SK-N-SH treated with all-trans-retinoic acid at 6 μM for 48 hours (cell line): ENCODE results near the gene PFKM.

Experiments
- ATAC-seq: fragments of 200-7000 bp; cut with Tn5 transposase; 3 replicates; pipeline ENCODE4 v1.9.1; 2020; ENCODE audit warnings: mild to moderate bottlenecking, moderate library complexity
- BACH2 ChIP-seq: fragments of 250-450 bp; sonication (Bioruptor Pico); IDR thresholded peaks from 2 replicates; pipeline ENCODE4 v1.9.0; 2021; ENCODE audit warnings: mild to moderate bottlenecking, borderline replicate concordance
- CSDC2 ChIP-seq: fragments of 250-450 bp; sonication (Bioruptor Pico); IDR thresholded peaks from 2 replicates; pipeline ENCODE4 v1.5.0; 2020; ENCODE audit warnings: mild to moderate bottlenecking, moderate library complexity
- ESRRG ChIP-seq: fragments of 250-450 bp; sonication (Bioruptor Pico); IDR thresholded peaks from 2 replicates; pipeline ENCODE4 v1.6.1; 2021; ENCODE audit warnings: mild to moderate bottlenecking
- GLIS3 ChIP-seq: fragments of 250-450 bp; sonication (Bioruptor Pico); IDR thresholded peaks from 2 replicates; pipeline ENCODE4 v1.5.0; 2020; ENCODE audit warnings: mild to moderate bottlenecking, moderate library complexity
- ISL1 ChIP-seq: fragments of 250-450 bp; sonication (Bioruptor Pico); IDR thresholded peaks from 2 replicates; pipeline ENCODE4 v2.1.2; 2022; ENCODE audit warnings: mild to moderate bottlenecking, moderate library complexity
- OSR1 ChIP-seq: fragments of 250-450 bp; sonication (Bioruptor Pico); IDR thresholded peaks from 2 replicates; pipeline ENCODE4 v1.8.0; 2022; ENCODE audit warnings: moderate library complexity, mild to moderate bottlenecking, inconsistent platforms
- PPARA ChIP-seq: fragments of 250-450 bp; sonication (Bioruptor Pico); IDR thresholded peaks from 2 replicates; pipeline ENCODE4 v1.5.0; 2020; ENCODE audit warnings: mild to moderate bottlenecking, borderline replicate concordance
- SNAI2 ChIP-seq: fragments of 250-450 bp; sonication (Bioruptor Pico); IDR thresholded peaks from 2 replicates; pipeline ENCODE4 v1.5.0; 2020; ENCODE audit warnings: mild to moderate bottlenecking, moderate library complexity
- TCF4 ChIP-seq: fragments of 250-450 bp; sonication (Bioruptor Pico); IDR thresholded peaks from 2 replicates; pipeline ENCODE4 v1.8.0; 2021; ENCODE audit warnings: mild to moderate bottlenecking, moderate library complexity, borderline replicate concordance
- TOX ChIP-seq: fragments of 250-450 bp; sonication (Bioruptor Pico); IDR thresholded peaks from 2 replicates; pipeline ENCODE4 v1.8.0; 2021; ENCODE audit warnings: mild to moderate bottlenecking, moderate library complexity, borderline replicate concordance
- ZC3H10 ChIP-seq: fragments of 250-450 bp; sonication (Bioruptor Pico); IDR thresholded peaks from 2 replicates; pipeline ENCODE4 v1.5.1; 2021; ENCODE audit warnings: mild to moderate bottlenecking, moderate library complexity
- ZFP3 ChIP-seq: fragments of 250-450 bp; sonication (Bioruptor Pico); IDR thresholded peaks from 2 replicates; pipeline ENCODE4 v1.5.0; 2020; ENCODE audit warnings: mild to moderate bottlenecking, moderate library complexity
- ZFP30 ChIP-seq: fragments of 450-650 bp; formaldehyde crosslinking; IDR thresholded peaks from 2 replicates; pipeline ENCODE4 v1.5.0; 2022; ENCODE audit warnings: mild to moderate bottlenecking, moderate library complexity
- ZNF70 ChIP-seq: fragments of 450-650 bp; formaldehyde crosslinking; IDR thresholded peaks from 2 replicates; pipeline ENCODE4 v1.5.0; 2020; ENCODE audit warnings: mild to moderate bottlenecking, moderate library complexity
- ZNF8 ChIP-seq: fragments of 450-650 bp; formaldehyde crosslinking; IDR thresholded peaks from 2 replicates; pipeline ENCODE4 v1.5.0; 2020; ENCODE audit warnings: mild to moderate bottlenecking, moderate library complexity
- TF ChIP-seq, protein P1 (sequence below): fragments of 250-450 bp; sonication (Bioruptor Pico); IDR thresholded peaks from 2 replicates; pipeline ENCODE4 v1.5.1; 2021; ENCODE audit warnings: mild to moderate bottlenecking, moderate library complexity
- TF ChIP-seq, protein P2 (sequence below): fragments of 250-450 bp; sonication (Bioruptor Pico); IDR thresholded peaks from 2 replicates; pipeline ENCODE4 v1.8.0; 2020; ENCODE audit warnings: mild to moderate bottlenecking, moderate library complexity, borderline replicate concordance
- TF ChIP-seq, protein P3 (sequence below): fragments of 250-450 bp; sonication (Bioruptor Pico); IDR thresholded peaks from 2 replicates; pipeline ENCODE4 v1.5.0; 2020; ENCODE audit warnings: mild to moderate bottlenecking, moderate library complexity
- TF ChIP-seq, protein P4 (sequence below): fragments of 250-450 bp; sonication (Bioruptor Pico); IDR thresholded peaks from 2 replicates; pipeline ENCODE4 v1.5.1; 2020; ENCODE audit warnings: low read depth, mild to moderate bottlenecking, moderate library complexity
- TF ChIP-seq, protein P5 (sequence below): fragments of 250-450 bp; sonication (Bioruptor Pico); IDR thresholded peaks from 2 replicates; pipeline ENCODE4 v1.8.0; 2021; ENCODE audit warnings: low read depth, mild to moderate bottlenecking, moderate library complexity, borderline replicate concordance

PFKM gene

DNA sequence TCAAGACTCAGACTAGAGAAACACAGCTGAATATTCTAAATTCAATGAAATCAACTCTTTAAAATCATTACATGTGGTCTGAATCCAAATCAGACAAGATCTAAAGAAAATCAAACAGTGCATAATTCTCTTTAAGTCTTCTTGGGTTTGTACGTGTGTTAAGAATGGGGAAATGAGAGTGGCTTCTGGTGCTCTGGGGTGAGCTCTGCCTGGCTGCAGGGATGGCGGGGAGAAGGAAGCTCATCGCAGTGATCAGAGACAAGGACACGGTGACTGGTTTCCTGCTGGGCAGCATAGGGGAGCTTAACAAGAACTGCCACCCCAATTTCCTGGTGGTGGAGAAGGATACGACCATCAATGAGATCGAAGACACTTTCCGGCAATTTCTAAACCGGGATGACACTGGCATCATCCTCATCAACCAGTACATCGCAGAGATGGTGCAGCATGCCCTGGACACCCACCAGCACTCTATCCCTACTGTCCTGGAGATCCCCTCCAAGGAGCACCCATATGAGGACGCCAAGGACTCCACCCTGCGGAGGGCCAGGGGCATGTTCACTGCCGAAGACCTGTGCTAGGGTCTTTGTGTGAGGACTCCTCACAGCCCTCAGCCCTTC is 34.2 kb upstream of the PFKM start:
- ATAC-seq = no peak
- TF ChIP-seq, protein P1, sequence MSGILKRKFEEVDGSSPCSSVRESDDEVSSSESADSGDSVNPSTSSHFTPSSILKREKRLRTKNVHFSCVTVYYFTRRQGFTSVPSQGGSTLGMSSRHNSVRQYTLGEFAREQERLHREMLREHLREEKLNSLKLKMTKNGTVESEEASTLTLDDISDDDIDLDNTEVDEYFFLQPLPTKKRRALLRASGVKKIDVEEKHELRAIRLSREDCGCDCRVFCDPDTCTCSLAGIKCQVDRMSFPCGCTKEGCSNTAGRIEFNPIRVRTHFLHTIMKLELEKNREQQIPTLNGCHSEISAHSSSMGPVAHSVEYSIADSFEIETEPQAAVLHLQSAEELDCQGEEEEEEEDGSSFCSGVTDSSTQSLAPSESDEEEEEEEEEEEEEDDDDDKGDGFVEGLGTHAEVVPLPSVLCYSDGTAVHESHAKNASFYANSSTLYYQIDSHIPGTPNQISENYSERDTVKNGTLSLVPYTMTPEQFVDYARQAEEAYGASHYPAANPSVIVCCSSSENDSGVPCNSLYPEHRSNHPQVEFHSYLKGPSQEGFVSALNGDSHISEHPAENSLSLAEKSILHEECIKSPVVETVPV (CRISPR knock-in tag) = no peak

DNA sequence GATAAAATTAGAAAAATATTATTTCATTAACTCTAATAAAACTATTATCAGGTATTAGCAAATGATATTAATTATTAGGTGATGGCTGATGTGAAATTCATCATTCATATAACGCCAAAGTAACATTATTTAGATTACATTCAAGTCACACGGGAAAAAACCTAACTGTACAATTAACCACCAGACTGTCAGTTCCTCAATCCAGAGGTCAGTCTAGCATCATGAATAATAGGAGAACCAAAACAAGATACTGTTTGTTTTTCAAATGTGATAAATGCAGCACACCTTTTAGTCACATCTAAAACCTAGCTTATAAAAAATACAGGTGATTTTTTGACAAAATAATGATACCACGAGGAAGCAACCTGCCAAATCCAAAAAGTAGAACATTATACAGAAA is 32.8 kb upstream of the PFKM start:
- no peak for ATAC-seq
- TF ChIP-seq, protein P2, sequence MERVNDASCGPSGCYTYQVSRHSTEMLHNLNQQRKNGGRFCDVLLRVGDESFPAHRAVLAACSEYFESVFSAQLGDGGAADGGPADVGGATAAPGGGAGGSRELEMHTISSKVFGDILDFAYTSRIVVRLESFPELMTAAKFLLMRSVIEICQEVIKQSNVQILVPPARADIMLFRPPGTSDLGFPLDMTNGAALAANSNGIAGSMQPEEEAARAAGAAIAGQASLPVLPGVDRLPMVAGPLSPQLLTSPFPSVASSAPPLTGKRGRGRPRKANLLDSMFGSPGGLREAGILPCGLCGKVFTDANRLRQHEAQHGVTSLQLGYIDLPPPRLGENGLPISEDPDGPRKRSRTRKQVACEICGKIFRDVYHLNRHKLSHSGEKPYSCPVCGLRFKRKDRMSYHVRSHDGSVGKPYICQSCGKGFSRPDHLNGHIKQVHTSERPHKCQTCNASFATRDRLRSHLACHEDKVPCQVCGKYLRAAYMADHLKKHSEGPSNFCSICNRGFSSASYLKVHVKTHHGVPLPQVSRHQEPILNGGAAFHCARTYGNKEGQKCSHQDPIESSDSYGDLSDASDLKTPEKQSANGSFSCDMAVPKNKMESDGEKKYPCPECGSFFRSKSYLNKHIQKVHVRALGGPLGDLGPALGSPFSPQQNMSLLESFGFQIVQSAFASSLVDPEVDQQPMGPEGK = no peak
- TF ChIP-seq ZNF70 (CRISPR knock-in tag) (no peak), ISL1 (no peak), GLIS3 (CRISPR knock-in tag) (no peak), ZNF8 (CRISPR knock-in tag) (no peak), CSDC2 (CRISPR knock-in tag) (no peak), SNAI2 (CRISPR knock-in tag) (no peak), ZFP30 (CRISPR knock-in tag) (no peak), PPARA (CRISPR knock-in tag) (no peak), TOX (CRISPR knock-in tag) (no peak), OSR1 (no peak), ZC3H10 (CRISPR knock-in tag) (no peak), ESRRG (CRISPR knock-in tag) (no peak), TCF4 (no peak), BACH2 (no peak), ZFP3 (CRISPR knock-in tag) (no peak)
- TF ChIP-seq, protein P1 (CRISPR knock-in tag) = no peak
- TF ChIP-seq, protein P3, sequence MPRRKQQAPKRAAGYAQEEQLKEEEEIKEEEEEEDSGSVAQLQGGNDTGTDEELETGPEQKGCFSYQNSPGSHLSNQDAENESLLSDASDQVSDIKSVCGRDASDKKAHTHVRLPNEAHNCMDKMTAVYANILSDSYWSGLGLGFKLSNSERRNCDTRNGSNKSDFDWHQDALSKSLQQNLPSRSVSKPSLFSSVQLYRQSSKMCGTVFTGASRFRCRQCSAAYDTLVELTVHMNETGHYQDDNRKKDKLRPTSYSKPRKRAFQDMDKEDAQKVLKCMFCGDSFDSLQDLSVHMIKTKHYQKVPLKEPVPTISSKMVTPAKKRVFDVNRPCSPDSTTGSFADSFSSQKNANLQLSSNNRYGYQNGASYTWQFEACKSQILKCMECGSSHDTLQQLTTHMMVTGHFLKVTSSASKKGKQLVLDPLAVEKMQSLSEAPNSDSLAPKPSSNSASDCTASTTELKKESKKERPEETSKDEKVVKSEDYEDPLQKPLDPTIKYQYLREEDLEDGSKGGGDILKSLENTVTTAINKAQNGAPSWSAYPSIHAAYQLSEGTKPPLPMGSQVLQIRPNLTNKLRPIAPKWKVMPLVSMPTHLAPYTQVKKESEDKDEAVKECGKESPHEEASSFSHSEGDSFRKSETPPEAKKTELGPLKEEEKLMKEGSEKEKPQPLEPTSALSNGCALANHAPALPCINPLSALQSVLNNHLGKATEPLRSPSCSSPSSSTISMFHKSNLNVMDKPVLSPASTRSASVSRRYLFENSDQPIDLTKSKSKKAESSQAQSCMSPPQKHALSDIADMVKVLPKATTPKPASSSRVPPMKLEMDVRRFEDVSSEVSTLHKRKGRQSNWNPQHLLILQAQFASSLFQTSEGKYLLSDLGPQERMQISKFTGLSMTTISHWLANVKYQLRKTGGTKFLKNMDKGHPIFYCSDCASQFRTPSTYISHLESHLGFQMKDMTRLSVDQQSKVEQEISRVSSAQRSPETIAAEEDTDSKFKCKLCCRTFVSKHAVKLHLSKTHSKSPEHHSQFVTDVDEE (CRISPR knock-in tag) = no peak

DNA sequence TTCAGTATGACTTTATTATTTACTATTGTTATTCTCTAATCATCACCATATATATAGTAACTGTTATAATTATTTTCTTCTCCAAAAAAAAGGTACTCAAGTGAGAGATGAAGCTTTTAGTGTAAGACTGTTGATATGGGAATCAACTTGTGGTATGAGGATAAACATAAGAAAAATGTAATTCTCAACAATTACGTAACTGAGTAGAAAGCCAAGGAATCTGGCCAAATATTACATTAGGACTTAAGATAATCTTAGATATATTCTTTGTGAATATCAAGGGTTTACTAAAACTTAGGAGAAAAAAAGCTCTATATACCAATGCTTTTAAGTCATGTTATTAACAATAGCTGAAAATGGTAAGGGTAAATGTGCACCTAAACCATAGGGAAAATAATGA is 26.6 kb upstream of the PFKM start:
- TF ChIP-seq TOX (CRISPR knock-in tag) (no peak), CSDC2 (CRISPR knock-in tag) (no peak), OSR1 (no peak), ZFP3 (CRISPR knock-in tag) (no peak), TCF4 (no peak), PPARA (CRISPR knock-in tag) (no peak), ESRRG (CRISPR knock-in tag) (no peak)
- TF ChIP-seq, protein P2 = no peak
- TF ChIP-seq, protein P4, sequence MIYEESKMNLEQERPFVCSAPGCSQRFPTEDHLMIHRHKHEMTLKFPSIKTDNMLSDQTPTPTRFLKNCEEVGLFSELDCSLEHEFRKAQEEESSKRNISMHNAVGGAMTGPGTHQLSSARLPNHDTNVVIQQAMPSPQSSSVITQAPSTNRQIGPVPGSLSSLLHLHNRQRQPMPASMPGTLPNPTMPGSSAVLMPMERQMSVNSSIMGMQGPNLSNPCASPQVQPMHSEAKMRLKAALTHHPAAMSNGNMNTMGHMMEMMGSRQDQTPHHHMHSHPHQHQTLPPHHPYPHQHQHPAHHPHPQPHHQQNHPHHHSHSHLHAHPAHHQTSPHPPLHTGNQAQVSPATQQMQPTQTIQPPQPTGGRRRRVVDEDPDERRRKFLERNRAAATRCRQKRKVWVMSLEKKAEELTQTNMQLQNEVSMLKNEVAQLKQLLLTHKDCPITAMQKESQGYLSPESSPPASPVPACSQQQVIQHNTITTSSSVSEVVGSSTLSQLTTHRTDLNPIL (CRISPR knock-in tag) = no peak
- TF ChIP-seq, protein P5, sequence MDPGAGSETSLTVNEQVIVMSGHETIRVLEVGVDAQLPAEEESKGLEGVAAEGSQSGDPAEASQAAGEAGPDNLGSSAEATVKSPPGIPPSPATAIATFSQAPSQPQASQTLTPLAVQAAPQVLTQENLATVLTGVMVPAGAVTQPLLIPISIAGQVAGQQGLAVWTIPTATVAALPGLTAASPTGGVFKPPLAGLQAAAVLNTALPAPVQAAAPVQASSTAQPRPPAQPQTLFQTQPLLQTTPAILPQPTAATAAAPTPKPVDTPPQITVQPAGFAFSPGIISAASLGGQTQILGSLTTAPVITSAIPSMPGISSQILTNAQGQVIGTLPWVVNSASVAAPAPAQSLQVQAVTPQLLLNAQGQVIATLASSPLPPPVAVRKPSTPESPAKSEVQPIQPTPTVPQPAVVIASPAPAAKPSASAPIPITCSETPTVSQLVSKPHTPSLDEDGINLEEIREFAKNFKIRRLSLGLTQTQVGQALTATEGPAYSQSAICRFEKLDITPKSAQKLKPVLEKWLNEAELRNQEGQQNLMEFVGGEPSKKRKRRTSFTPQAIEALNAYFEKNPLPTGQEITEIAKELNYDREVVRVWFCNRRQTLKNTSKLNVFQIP (CRISPR knock-in tag) = no peak
- TF ChIP-seq, protein P1 (CRISPR knock-in tag) = no peak
- TF ChIP-seq, all 23 proteins: peak for 0
- no peak for ATAC-seq
